Stimulated activated CD4-positive, alpha-beta T cell treated with anti-CD3 and anti-CD28 coated beads, Interleukin-2, amount 100 ng/mL, for 4 hours (primary cell): ENCODE measurements around the gene ACVR1B.

ENCODE experiments used
- DNase-seq: peaks from one replicate; pipeline ENCODE4 v3.0.0-alpha.2; 2020; ENCODE audit warnings: low read depth

The ACVR1B gene

DNA sequence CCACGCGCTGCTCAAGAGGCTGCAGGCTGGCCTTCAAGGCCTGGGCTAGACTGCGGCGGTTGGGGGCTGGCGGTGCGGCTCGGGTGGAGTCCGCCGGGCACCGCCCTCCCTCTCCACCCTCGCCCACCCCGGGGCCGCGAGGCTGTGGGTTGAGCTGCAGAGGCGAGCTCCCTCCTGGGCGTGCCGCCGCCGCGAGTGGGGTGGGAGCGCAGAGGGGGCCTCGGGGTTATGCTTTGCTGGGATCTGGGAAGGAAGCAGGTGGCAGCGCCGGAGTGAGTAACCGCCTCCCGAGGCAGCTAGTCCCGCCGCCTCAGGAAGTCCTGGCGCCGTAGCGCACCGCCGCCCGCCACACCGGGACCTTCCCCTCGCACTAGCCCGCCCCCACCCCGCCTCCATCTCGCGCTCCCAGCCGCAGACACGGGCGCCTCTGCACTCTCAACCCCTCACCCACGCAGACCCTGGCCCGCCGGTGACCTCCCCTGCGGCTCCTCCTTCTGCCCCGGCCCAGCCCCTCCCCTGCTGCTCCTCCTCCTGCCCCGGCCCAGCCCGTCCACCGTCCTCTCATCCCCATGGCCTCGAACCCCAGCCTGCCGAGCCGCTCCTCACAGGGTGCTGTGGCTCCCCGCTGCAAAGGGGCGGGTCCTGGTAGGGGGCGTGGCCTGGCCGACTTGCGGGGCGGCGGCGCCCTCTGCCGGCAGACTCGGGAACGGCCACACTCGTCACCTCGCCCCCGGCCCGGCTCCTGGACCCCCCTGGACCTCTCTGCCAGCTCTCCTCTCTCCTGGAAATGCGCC, 71.9 kb downstream of the ACVR1B start:
- peak; percentile 85 for DNase-seq

DNA sequence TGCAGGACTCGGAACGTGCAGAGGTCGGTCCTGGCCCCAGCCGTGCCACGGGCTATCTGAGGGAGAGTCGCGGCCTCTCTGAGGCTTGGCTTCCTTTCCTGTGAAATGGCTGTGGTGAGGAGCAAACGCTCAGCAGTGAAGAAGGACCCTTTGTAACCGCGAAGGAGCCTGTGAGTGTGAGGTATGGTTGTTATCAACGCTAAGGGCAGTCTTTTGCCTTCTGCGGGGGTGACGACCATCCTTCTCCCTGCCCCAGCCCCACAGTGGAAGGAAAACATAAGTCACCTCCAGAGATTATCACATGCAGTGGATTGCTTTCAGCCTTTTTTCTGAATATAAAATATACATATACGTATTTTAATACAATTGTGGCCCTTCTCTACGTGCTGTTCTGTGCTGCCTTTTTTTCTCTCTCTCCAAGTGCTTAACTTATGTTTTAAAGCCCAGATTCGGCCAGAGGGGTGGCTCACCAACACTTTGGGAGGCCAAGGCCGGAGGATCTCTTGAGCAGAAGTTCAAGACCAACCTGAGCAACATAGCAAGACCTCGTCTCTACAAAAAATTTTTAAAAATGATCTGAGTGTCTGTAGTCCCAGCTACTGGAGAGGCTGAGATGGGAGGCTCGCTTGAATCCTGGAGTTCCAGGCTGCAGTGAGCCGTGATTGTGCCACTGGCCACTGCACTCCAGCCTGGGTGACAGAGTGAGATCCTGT, 72.6 kb downstream of the ACVR1B start:
- DNase-seq, result no peak

DNA sequence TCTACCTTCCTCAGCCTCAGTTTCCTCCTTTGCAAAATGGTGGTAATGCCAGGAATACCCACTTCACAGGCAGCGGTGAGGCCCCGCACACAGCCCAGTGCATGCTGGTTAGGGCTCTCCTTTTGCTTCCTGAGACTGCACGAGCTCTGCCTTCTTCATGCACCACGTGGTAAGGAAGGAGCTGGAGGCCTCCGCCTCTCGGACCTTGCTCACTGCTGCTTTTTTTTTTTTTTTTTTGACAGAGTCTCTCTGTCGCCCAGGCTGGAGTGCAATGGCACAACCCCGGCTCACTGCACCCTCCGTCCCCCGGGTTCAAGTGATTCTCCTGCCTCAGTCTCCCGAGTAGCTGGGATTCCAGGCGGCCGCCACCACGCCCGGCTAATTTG, 73.3 kb downstream of the ACVR1B start:
- DNase-seq, result no peak

- no peak for DNase-seq
Observed at GRCh38 chr12:52026263-52026662, 74.8 kb downstream of the ACVR1B start.

- DNase-seq, result no peak
Observed at GRCh38 chr12:52027085-52027843, 75.8 kb downstream of the ACVR1B start.

- no peak for DNase-seq
Observed at GRCh38 chr12:52029685-52030084, 78.2 kb downstream of the ACVR1B start.

- DNase-seq, result no peak
Observed at GRCh38 chr12:52032446-52032803, 80.9 kb downstream of the ACVR1B start.

GRCh38 chr12:52032804-52033445, 81.4 kb downstream of the ACVR1B start:
- DNase-seq, result peak; percentile 81

- no peak for DNase-seq
Observed at GRCh38 chr12:52033446-52034140, 82.1 kb downstream of the ACVR1B start.

GRCh38 chr12:52035190-52035589, 83.7 kb downstream of the ACVR1B start:
- DNase-seq, result no peak

DNA sequence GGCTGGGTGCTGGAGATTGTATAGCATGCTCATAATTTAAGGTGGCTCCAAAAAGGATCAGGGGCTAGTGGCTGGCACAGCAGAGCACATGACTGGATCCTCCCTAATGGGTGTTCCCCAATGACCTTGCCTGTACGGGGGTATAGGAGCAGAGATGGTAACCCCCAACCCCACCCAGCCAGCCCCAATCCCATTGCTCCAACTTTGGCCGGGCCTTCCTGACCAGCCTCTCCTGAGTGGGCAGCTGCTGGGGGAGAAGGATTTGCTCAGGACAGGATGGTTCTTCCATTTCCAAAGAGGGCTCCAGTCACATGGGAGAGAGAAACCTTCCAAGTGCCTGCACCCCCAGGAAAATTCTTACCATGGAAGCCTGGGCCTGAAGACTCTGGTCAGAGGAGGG, 84.4 kb downstream of the ACVR1B start:
- DNase-seq, result no peak

DNA sequence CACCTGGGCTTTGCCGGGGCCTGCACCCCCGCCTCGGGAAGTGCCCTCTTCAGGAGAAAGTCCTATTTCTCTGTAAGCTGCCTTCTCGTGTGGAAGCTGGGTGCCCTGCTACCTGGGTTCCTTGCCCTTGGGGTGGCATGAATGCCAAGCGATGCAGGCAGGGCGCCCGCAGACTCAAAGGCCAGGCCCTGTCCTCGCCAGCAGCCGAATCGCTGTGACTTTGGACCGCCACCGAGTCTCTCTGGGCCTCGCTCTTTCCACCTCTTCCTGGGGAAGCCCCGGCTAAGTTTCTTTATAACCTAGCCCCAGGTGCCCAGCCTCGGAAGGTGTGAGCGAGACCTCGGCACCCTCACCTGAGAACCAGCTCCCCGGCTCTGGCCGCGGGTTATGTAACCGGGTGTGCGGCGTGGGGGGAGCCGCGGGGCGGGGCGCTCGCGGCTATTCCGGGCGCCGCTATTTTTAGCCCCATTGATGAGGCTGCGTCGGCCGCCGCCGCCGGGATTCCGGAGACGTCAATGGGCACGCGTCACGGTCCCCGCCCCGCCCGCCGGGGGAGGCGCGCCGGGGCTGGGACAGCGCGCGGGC, 85.2 kb downstream of the ACVR1B start:
- peak; percentile 85 for DNase-seq

GRCh38 chr12:52037248-52037861, 85.9 kb downstream of the ACVR1B start:
- no peak for DNase-seq

DNA sequence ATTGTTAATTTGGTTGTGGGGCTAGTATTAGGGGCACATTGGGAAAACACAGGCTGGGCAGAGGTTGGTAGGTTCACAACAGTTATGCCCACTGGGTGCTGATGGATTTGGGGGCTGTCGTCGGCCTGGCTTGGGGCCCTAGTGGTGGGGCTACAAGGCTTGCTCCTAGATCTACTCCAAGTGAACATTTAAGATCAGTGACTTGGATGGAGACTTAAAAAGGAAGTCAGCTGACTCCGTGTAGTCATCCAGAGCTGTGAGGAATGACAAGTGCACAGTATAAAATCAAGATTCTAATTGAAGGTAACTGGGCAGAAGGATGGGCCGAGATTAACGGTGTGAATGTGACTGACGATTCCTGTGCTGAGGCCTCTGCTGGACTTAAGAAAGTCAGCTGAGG, 86.9 kb downstream of the ACVR1B start:
- no peak for DNase-seq

GRCh38 chr12:52041035-52041434, 89.5 kb downstream of the ACVR1B start:
- no peak for DNase-seq

- peak; percentile 38 for DNase-seq
Observed at GRCh38 chr12:52041695-52042123, 90.2 kb downstream of the ACVR1B start.

- no peak for DNase-seq
Observed at GRCh38 chr12:52042706-52043385, 91.3 kb downstream of the ACVR1B start.

- no peak for DNase-seq
Observed at GRCh38 chr12:52043386-52044212, 92.1 kb downstream of the ACVR1B start.

- DNase-seq, result no peak
Observed at GRCh38 chr12:52044292-52044983, 92.9 kb downstream of the ACVR1B start.
